ENCODE data around the gene TNFRSF6B.

DNA sequence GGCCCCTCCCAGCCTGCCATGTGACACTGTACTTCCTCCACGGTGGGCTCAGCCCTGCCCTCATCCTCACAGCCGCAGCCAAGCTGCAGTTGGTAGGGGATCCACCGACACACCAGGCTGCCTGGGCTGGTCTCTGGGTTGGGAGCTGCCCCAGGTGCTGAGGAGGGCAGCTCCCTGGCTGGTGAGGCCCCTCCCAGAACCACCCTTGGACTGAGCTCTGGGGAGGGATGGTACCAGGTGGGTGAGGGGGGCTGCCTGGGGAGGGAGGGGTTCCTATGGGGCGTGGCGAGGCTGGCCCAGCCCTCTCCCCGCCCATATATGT is 185 bp upstream of the TNFRSF6B start:
- TF ChIP-seq ZNF384 (IDR thresholded peaks at IDR 0.05) (no peak), FOXA1 (IDR thresholded peaks at IDR 0.05) (no peak), SUZ12 (IDR thresholded peaks at IDR 0.05) (no peak), HDGF (IDR thresholded peaks at IDR 0.05; ENCODE audit: borderline replicate concordance) (no peak), BHLHE40 (IDR thresholded peaks at IDR 0.05; ENCODE audit: borderline replicate concordance) (no peak), ELF4 (IDR thresholded peaks at IDR 0.05) (no peak), FOXM1 (IDR thresholded peaks at IDR 0.05; ENCODE audit: borderline replicate concordance) (no peak), LEF1 (IDR thresholded peaks at IDR 0.05; ENCODE audit: borderline replicate concordance) (no peak)

All from HEK293T (cell line).